D341Med (cell line): Measurements from ENCODE around the gene RNF128.

ENCODE experiments used
- DNase-seq: peaks from one replicate; pipeline ENCODE4 v3.0.0; 2012; ENCODE audit warnings: low spot score

Gene RNF128

GRCh38 chrX:106726485-106727437, at the start of gene RNF128:
RNF128 (plus strand) TSS chrX:106726701; CDS start chrX:106726914, 213 bp downstream.
- peak; percentile 9 for DNase-seq

GRCh38 chrX:106680716-106681115, 45.8 kb upstream of the RNF128 start:
- DNase-seq, result no peak

GRCh38 chrX:106684207-106684606, 42.3 kb upstream of the RNF128 start:
- DNase-seq, result no peak

- DNase-seq, result no peak
Measured at GRCh38 chrX:106692425-106693065, 34.0 kb upstream of the RNF128 start.

- DNase-seq, result no peak
Measured at GRCh38 chrX:106696502-106696901, 30.0 kb upstream of the RNF128 start.

GRCh38 chrX:106698693-106699092, 27.8 kb upstream of the RNF128 start:
- no peak for DNase-seq

GRCh38 chrX:106702636-106703035, 23.9 kb upstream of the RNF128 start:
- DNase-seq, result no peak

- DNase-seq, result no peak
Measured at GRCh38 chrX:106706466-106706865, 20.0 kb upstream of the RNF128 start.

GRCh38 chrX:106707771-106708454, 18.6 kb upstream of the RNF128 start:
- DNase-seq, result no peak

GRCh38 chrX:106710771-106711170, 15.7 kb upstream of the RNF128 start:
- no peak for DNase-seq

GRCh38 chrX:106711375-106711774, 15.1 kb upstream of the RNF128 start:
- no peak for DNase-seq

- no peak for DNase-seq
Measured at GRCh38 chrX:106716004-106716403, 10.5 kb upstream of the RNF128 start.

GRCh38 chrX:106716463-106716862, 10.0 kb upstream of the RNF128 start:
- DNase-seq, result no peak

GRCh38 chrX:106718709-106719108, 7.8 kb upstream of the RNF128 start:
- DNase-seq, result no peak

- DNase-seq, result no peak
Measured at GRCh38 chrX:106725931-106726330, 570 bp upstream of the RNF128 start.

GRCh38 chrX:106728337-106728736, 1.8 kb downstream of the RNF128 start:
- DNase-seq, result no peak

GRCh38 chrX:106730401-106730800, 3.9 kb downstream of the RNF128 start:
- DNase-seq, result no peak

- no peak for DNase-seq
Measured at GRCh38 chrX:106731590-106731989, 5.1 kb downstream of the RNF128 start.

- DNase-seq, result no peak
Measured at GRCh38 chrX:106734827-106735226, 8.3 kb downstream of the RNF128 start.

- no peak for DNase-seq
Measured at GRCh38 chrX:106740193-106740780, 13.8 kb downstream of the RNF128 start.

GRCh38 chrX:106742193-106742592, 15.7 kb downstream of the RNF128 start:
- DNase-seq, result no peak

- no peak for DNase-seq
Measured at GRCh38 chrX:106742805-106743204, 16.3 kb downstream of the RNF128 start.
